ENCODE results near the gene XRCC5.

The XRCC5 gene

GRCh38 chr2:216101109-216101508, 8.0 kb upstream of the XRCC5 start:
- DNase-seq (ENCODE audit: low read depth) = no peak
- TF ChIP-seq, protein P1, sequence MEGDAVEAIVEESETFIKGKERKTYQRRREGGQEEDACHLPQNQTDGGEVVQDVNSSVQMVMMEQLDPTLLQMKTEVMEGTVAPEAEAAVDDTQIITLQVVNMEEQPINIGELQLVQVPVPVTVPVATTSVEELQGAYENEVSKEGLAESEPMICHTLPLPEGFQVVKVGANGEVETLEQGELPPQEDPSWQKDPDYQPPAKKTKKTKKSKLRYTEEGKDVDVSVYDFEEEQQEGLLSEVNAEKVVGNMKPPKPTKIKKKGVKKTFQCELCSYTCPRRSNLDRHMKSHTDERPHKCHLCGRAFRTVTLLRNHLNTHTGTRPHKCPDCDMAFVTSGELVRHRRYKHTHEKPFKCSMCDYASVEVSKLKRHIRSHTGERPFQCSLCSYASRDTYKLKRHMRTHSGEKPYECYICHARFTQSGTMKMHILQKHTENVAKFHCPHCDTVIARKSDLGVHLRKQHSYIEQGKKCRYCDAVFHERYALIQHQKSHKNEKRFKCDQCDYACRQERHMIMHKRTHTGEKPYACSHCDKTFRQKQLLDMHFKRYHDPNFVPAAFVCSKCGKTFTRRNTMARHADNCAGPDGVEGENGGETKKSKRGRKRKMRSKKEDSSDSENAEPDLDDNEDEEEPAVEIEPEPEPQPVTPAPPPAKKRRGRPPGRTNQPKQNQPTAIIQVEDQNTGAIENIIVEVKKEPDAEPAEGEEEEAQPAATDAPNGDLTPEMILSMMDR (IDR thresholded peaks at IDR 0.05; ENCODE audit: insufficient read depth, low read depth, low read length, missing control alignments) = no peak
- H3K4me3 ChIP-seq (ENCODE audit: low read depth, low read length) = no peak overlapping the region

DNA sequence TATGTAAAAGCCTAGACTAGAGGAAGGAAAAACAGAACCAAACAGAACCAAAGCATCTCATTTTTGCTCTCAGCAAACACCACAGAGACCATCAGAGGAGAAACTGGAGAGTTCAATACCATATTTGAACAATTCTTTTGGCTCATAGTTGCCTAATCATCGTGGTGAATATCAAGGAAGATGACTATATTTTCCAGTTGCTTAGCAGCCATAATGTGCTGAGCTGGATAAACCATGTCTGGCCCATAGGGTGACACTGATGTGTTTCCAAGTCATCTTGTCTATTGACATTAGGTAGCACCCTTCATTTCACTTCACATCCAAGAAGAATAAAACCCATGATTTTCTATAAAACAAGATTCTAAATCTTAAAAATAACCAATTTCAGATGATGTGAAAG, 5.9 kb upstream of the XRCC5 start:
- H3K4me3 ChIP-seq (ENCODE audit: low read depth, low read length) = no peak overlapping the region
- no peak for DNase-seq (ENCODE audit: low read depth)
- TF ChIP-seq, protein P1 (IDR thresholded peaks at IDR 0.05; ENCODE audit: insufficient read depth, low read depth, low read length, missing control alignments) = no peak

DNA sequence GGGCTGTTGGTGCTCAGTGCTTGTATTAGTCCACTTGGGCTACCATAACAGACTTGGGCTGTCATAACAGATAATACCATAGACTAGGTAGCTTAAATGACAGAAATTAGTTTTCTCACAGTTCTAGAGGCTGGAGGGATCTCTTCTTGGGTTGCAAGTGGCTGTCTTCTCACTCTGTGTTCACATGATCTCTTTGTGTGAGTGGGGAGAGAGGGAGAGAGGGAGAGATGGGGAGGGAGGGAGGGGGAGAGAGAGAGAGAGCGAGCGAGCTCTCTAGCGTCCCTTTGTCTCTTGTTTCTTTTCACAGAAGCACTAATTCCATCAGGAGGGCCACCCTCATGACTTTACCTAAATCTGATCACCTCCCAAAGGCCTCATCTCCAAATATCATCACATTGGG, 4.5 kb upstream of the XRCC5 start:
- no peak for DNase-seq (ENCODE audit: low read depth)
- TF ChIP-seq, protein P1 (IDR thresholded peaks at IDR 0.05; ENCODE audit: insufficient read depth, low read depth, low read length, missing control alignments) = no peak

DNA sequence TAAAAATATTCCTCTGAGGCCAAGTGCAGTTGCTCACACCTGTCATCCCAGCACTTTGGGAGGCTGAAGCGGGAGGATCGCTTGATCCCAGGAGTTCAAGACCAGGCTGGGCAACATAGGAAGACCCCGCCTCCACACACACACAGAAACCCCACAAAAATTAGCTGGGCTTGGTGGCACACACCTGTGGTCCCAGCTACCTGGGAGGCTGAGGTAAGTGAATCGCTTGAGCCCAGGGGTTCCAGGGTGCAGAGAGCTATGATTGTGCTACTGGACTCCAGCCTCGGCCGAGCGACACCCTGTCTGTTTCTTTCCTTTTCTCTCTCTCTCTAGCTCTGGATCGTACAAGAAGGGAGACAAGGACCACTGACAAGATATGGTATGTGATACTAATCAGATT, 1.8 kb upstream of the XRCC5 start:
- TF ChIP-seq, protein P1 (IDR thresholded peaks at IDR 0.05; ENCODE audit: insufficient read depth, low read depth, low read length, missing control alignments) = no peak
- H3K4me3 ChIP-seq (ENCODE audit: low read depth, low read length) = no peak overlapping the region
- DNase-seq (ENCODE audit: low read depth) = no peak

More for the DNA sequence above, 4.5 kb upstream of the XRCC5 start:
- H3K4me3 ChIP-seq (ENCODE audit: low read depth, low read length) = no peak overlapping the region

GRCh38 chr2:216107760-216108159, 1.4 kb upstream of the XRCC5 start:
- TF ChIP-seq, protein P1 (IDR thresholded peaks at IDR 0.05; ENCODE audit: insufficient read depth, low read depth, low read length, missing control alignments) = no peak
- no peak overlapping the region for H3K4me3 ChIP-seq (ENCODE audit: low read depth, low read length)
- DNase-seq (ENCODE audit: low read depth) = no peak

DNA sequence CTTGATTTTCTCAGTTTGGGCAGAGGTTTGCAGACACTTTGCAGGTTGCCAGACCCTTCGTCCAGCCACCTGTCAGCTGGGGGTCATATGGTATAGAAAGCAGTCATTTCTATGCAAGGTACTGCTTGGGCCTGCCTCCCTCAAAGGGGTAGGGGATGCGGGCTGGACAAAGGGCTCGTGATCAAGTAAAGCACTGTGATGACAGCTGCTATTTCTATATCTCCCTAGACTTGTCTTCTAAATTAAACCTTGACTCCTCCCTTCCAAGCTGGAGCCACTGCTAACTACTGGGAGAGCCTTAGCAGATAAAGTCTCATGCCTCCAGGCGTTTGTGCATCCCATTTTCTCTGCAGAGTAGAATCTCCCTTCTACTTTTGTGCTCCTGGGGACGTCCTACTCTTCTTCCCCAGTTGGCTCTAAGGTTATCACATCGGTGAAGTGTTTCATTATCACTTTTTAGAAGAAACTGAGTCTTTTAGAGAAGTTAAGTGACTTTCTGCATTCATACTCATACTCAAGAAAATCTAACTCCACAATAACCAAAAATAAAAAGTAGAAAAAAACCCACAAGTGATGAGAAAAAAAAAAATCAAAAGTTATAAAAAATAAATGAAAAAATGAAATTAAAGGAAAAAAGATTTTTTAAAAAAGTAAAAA, 710 bp upstream of the XRCC5 start:
- no peak for DNase-seq (ENCODE audit: low read depth)
- TF ChIP-seq, protein P1 (IDR thresholded peaks at IDR 0.05; ENCODE audit: insufficient read depth, low read depth, low read length, missing control alignments) = no peak
- peak overlapping the region; percentile 76 for H3K4me3 ChIP-seq (ENCODE audit: low read depth, low read length)

Measured in GM12865 (cell line).